ENCODE results near the gene ZDHHC17. TPM values are rescaled to one million over a fixed set of nuclear protein-coding genes. Genes with fewer than 3 reads are reported as not detected.

ZDHHC17 gene
- total RNA-seq, 1 experiment from 2014 or later, result 15.5 TPM

Other genes with a start within 250 kb of the ZDHHC17 start
- 24.0 and 28.0 TPM in 2 replicates for gene OSBPL8, start 204.3 kb upstream of the ZDHHC17 start, total RNA-seq (2014; rRNA removed; shearing (Covaris generic))
- 16.9 and 17.6 TPM in 2 replicates for gene CSRP2, start 114.9 kb downstream of the ZDHHC17 start, total RNA-seq (2014; rRNA removed; shearing (Covaris generic))

All from HT1080 (cell line).